Loucy (cell line): Measurements from ENCODE around the gene COX6B2.

Experiments
- H2AFZ ChIP-seq: fragments of 200-600 bp; sonication (generic); 2 replicates; pipeline ENCODE4 v1.6.0; 2016; ENCODE audit warnings: antibody characterized with exemption, mild to moderate bottlenecking, low read length, moderate library complexity
- H3F3A ChIP-seq: fragments of 200-600 bp; 2 replicates; pipeline ENCODE4 v1.6.0; 2016; ENCODE audit warnings: antibody characterized with exemption, low read depth, mild to moderate bottlenecking
- H3K27me3 ChIP-seq: fragments of 200-600 bp; sonication (generic); 2 replicates; pipeline ENCODE4 v1.6.1; 2014; ENCODE audit warnings: low read length, mild to moderate bottlenecking; ENCODE audit not compliant: insufficient read depth, poor library complexity, severe bottlenecking
- H3K36me3 ChIP-seq: fragments of 200-600 bp; sonication (generic); 2 replicates; pipeline ENCODE4 v1.6.1; 2016; ENCODE audit warnings: low read length; ENCODE audit not compliant: insufficient read depth
- H3K4me1 ChIP-seq: fragments of 200-600 bp; sonication (generic); 2 replicates; pipeline ENCODE4 v1.5.1; 2014; ENCODE audit warnings: low read length, mild to moderate bottlenecking; ENCODE audit not compliant: insufficient read depth, poor library complexity, severe bottlenecking
- H3K4me2 ChIP-seq: fragments of 200-600 bp; sonication (generic); 2 replicates; pipeline ENCODE4 v1.6.0; 2014; ENCODE audit warnings: antibody characterized with exemption, low read length, low read depth, mild to moderate bottlenecking; ENCODE audit not compliant: poor library complexity, severe bottlenecking
- H3K4me3 ChIP-seq: fragments of 200-600 bp; sonication (generic); 2 replicates; pipeline ENCODE4 v1.5.1; 2014; ENCODE audit warnings: low read length, mild to moderate bottlenecking, mixed read lengths; ENCODE audit not compliant: poor library complexity, severe bottlenecking
- H3K79me2 ChIP-seq: fragments of 200-600 bp; sonication (generic); 2 replicates; pipeline ENCODE4 v1.6.1; 2014; ENCODE audit warnings: low read length; ENCODE audit not compliant: insufficient read depth
- H3K9ac ChIP-seq: fragments of 200-600 bp; sonication (generic); 2 replicates; pipeline ENCODE4 v1.6.0; 2014; ENCODE audit warnings: mild to moderate bottlenecking, low read depth, low read length, moderate library complexity; ENCODE audit not compliant: poor library complexity, severe bottlenecking
- H3K9me2 ChIP-seq: fragments of 200-600 bp; sonication (generic); replicated peaks from 2 replicates; pipeline ENCODE4 v1.6.1; 2016; ENCODE audit warnings: low read depth, low read length, mixed read lengths
- H3K9me3 ChIP-seq: fragments of 200-600 bp; sonication (generic); 2 replicates; pipeline ENCODE4 v1.6.1; 2014; ENCODE audit warnings: mild to moderate bottlenecking, antibody characterized with exemption, low read length, low read depth; ENCODE audit not compliant: insufficient read depth
- H4K20me1 ChIP-seq: fragments of 200-600 bp; sonication (generic); 2 replicates; pipeline ENCODE4 v1.6.0; 2014; ENCODE audit warnings: antibody characterized with exemption, low read length, mild to moderate bottlenecking; ENCODE audit not compliant: insufficient read depth, poor library complexity, severe bottlenecking
- EZH2phosphoT487 ChIP-seq: fragments of 200-600 bp; IDR thresholded peaks from 2 replicates; pipeline ENCODE4 v1.6.1; 2018; ENCODE audit warnings: antibody characterized with exemption, mild to moderate bottlenecking, moderate library complexity, borderline replicate concordance
- TF ChIP-seq, protein P1 (sequence below): fragments of 200-600 bp; sonication (generic); conservative IDR thresholded peaks from 2 replicates; pipeline ENCODE4 v1.5.1; 2014; ENCODE audit warnings: mild to moderate bottlenecking, antibody characterized with exemption, low read length

The COX6B2 gene

DNA sequence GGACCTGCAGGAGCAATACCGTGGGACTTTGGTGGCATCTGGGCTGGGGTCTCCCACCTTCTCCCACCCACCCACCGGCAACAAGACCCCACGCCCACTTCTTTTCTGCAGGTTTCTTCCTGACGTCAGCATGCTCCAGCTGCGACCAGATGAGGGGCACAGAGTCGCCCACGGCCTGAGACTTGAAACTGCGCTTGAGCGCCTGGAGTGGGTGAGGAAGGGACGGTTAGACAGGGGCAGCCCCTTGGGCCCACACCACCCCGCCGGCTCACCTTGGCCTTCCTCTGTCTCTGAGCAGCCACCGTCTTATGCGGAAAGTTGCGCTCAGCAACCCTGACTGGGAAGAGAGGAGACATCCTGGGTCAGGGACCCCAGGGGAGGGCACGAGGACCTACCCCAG lies 6.4 kb upstream of the COX6B2 start:
- Histone ChIP-seq H3K4me3 (no peak overlapping the region), H3K9me2 (no peaks in the 10 kb centered on the region), H3K9ac (no peak overlapping the region), H3K4me1 (no peaks in the 10 kb centered on the region), H3F3A (no peaks in the 10 kb centered on the region), H2AFZ (no peak overlapping the region), H3K9me3 (no peaks in the 10 kb centered on the region), H3K79me2 (no peaks in the 10 kb centered on the region), H3K27me3 (no peaks in the 10 kb centered on the region), H3K36me3 (no peaks in the 10 kb centered on the region), H4K20me1 (no peaks in the 10 kb centered on the region), H3K4me2 (no peak overlapping the region)
- no peak for TF ChIP-seq EZH2phosphoT487
- TF ChIP-seq, protein P1, sequence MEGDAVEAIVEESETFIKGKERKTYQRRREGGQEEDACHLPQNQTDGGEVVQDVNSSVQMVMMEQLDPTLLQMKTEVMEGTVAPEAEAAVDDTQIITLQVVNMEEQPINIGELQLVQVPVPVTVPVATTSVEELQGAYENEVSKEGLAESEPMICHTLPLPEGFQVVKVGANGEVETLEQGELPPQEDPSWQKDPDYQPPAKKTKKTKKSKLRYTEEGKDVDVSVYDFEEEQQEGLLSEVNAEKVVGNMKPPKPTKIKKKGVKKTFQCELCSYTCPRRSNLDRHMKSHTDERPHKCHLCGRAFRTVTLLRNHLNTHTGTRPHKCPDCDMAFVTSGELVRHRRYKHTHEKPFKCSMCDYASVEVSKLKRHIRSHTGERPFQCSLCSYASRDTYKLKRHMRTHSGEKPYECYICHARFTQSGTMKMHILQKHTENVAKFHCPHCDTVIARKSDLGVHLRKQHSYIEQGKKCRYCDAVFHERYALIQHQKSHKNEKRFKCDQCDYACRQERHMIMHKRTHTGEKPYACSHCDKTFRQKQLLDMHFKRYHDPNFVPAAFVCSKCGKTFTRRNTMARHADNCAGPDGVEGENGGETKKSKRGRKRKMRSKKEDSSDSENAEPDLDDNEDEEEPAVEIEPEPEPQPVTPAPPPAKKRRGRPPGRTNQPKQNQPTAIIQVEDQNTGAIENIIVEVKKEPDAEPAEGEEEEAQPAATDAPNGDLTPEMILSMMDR, result no peak

DNA sequence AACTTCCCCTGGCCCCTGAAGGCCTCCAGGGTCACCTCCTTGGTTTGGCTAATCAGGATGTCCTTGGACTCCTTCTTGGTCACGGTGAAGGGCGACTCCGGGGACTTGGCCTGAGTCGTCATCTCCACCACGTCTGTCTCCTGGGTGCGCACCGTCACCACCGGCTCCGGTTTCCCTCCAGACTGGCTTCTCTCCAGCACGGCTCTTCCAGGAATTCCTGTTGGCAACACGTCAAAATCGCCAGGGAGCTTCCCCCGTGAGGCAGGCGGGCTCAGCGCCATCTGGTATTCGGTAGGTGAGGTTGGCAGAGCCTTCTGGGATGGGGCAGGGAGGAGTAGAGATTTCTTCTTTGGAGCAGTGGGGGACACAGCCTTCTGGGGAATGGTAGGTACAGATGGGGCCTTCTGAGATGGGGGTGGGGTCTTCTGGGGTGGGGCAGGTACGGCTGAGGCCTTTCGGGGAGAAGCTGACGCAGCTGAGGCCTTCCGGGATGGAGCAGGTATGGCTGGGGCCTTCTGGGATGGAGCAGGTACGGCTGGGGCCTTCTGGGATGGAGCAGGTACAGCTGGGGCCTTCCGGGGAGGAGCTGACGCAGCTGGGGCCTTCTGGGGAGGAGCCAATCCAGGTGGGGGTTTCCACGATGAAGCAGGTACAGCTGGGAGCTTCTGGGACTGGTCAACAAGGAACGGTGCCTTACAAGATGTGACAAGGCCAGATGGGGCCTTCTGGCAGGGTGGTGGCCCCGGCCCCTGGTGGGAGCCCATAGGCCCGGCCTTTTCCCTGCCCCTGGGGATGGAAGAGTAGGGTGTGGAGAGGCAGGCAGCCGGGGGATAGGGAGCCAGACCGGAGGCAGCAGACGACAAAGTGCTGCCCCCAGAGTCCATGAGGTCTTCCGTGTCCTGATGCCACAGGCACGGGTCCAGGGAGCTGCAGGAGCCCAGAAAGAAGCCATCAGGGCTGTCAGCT lies 4.7 kb upstream of the COX6B2 start:
- H3K36me3 ChIP-seq, result no peaks in the 10 kb centered on the region
- H3K9ac ChIP-seq, result no peak overlapping the region
- H3K4me1 ChIP-seq, result no peaks in the 10 kb centered on the region
- H2AFZ ChIP-seq, result no peak overlapping the region
- H3K4me3 ChIP-seq, result no peak overlapping the region
- no peaks in the 10 kb centered on the region for H3K27me3 ChIP-seq
- no peaks in the 10 kb centered on the region for H3F3A ChIP-seq
- TF ChIP-seq, protein P1, result no peak
- no peak for TF ChIP-seq EZH2phosphoT487
- H3K4me2 ChIP-seq, result no peak overlapping the region
- H3K9me2 ChIP-seq, result no peaks in the 10 kb centered on the region
- no peaks in the 10 kb centered on the region for H3K79me2 ChIP-seq
- no peaks in the 10 kb centered on the region for H4K20me1 ChIP-seq
- no peaks in the 10 kb centered on the region for H3K9me3 ChIP-seq

DNA sequence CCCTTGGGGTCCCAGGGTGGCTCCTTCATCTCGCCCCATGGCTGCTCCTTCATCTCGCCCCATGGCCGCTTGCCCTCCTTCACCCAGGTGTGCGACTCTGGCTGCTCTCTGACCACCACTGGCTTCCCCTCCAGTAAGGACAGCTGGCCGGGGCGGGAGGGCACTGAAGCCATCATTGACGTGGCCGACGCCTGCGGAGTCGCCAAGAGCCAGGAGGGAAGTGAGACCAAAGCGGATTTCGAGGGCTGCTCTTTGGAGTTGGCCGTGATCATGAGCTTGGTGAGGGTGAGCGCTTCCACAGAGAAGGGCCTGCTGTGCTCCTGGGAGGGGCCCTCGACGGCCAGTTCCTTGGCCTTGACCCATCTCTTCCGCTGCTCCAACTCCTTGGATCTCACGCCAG lies 4.0 kb upstream of the COX6B2 start:
- Histone ChIP-seq H3K4me1 (no peaks in the 10 kb centered on the region), H4K20me1 (no peaks in the 10 kb centered on the region), H3K4me3 (no peak overlapping the region), H3K9me3 (no peaks in the 10 kb centered on the region), H3K4me2 (no peak overlapping the region), H3K79me2 (no peaks in the 10 kb centered on the region), H3F3A (no peaks in the 10 kb centered on the region), H3K9me2 (no peaks in the 10 kb centered on the region), H3K36me3 (no peaks in the 10 kb centered on the region), H2AFZ (no peak overlapping the region), H3K27me3 (no peaks in the 10 kb centered on the region), H3K9ac (no peak overlapping the region)
- TF ChIP-seq, protein P1, result no peak
- no peak for TF ChIP-seq EZH2phosphoT487
